Uterus (tissue), 4 donors: Measurements from ENCODE around the gene SREBF1. TPM values are rescaled to one million over a fixed set of nuclear protein-coding genes. Genes with fewer than 3 reads are reported as not detected.

Experiments used
- DNase-seq, 2 donors: peaks; one replicate each; pipeline ENCODE4 v3.0.0-alpha.2; 2019 to 2020
- H3K27ac ChIP-seq, 2 donors: fragments of 200-600 bp; sonication (generic); 1 replicate in 1 of 2; 2 replicates in 1 of 2; pipeline ENCODE4 v1.5.1; 2016 to 2018
- H3K27me3 ChIP-seq, 2 donors: fragments of 200-600 bp; sonication (generic); one replicate each; pipeline ENCODE4 v1.5.1; 2018 to 2019; ENCODE audit warnings: control low read depth in 1 of 2
- H3K36me3 ChIP-seq, 2 donors: fragments of 200-600 bp; sonication (generic); one replicate each; pipeline ENCODE4 v1.5.1; 2019; ENCODE audit warnings: control low read depth in 1 of 2
- H3K4me1 ChIP-seq, 2 donors: fragments of 200-600 bp; sonication (generic); one replicate each; pipeline ENCODE4 v1.5.1; 2018 to 2019; ENCODE audit warnings: control low read depth in 1 of 2
- H3K4me3 ChIP-seq, 2 donors: fragments of 200-600 bp; sonication (generic); 1 replicate in 1 of 2; 2 replicates in 1 of 2; pipeline ENCODE4 v1.5.1; 2018 to 2019; ENCODE audit warnings: mild to moderate bottlenecking in 1 of 2
- H3K9me3 ChIP-seq, 2 donors: fragments of 200-600 bp; sonication (generic); one replicate each; pipeline ENCODE4 v1.5.1; 2019; ENCODE audit warnings: control low read depth in 1 of 2
- CTCF ChIP-seq, 4 experiments: fragments of 200-600 bp in 2 of 4; fragments of 450-650 bp in 2 of 4; sonication (generic) in 2 of 4; IDR thresholded peaks; one replicate each; pipeline ENCODE4 v1.5.1; 2016 to 2019; ENCODE audit warnings: antibody characterized with exemption in 4 of 4, mild to moderate bottlenecking in 2 of 4, moderate library complexity in 1 of 4
- POLR2A ChIP-seq, 2 donors: fragments of 450-650 bp; IDR thresholded peaks; one replicate each; pipeline ENCODE4 v1.6.1; 2016; ENCODE audit warnings: antibody characterized with exemption in 2 of 2, mild to moderate bottlenecking in 1 of 2, moderate library complexity in 1 of 2
- intact Hi-C: fragments of 100-400 bp; cut with DNase I; formaldehyde crosslinking; loops from one replicate; pipeline ENCODE4 v1.15.1; 2023; ENCODE audit warnings: low total_unique reads
- total RNA-seq, 4 donors: library from RNA; depleted of rRNA in 3 of 4; stranded (reverse); fragments of >200 nt in 3 of 4; gene quantifications; one replicate each; pipeline versions ENCODE4 v1.1.0 to v1.2.4, GENCODE V29; 2014 to 2023
- donor health status: DM: yes; HTN: yes; CAD: no.

SREBF1 gene
- total RNA-seq, 4 donors from 2014 or later = 24.8 to 94.6 (median 31.5) TPM

- DNase-seq = peak; percentile 70 to 83
- peak overlapping the region; percentile 91 to 94 for H3K27ac ChIP-seq
- peaks cover 16 to 48% of the 10 kb centered on the region in 2 donors for H3K4me1 ChIP-seq
- no peaks in the 10 kb centered on the region for H3K27me3 ChIP-seq
- no peaks in the 10 kb centered on the region for H3K9me3 ChIP-seq
- peak overlapping the region; percentile 48 to 50 for H3K4me3 ChIP-seq
- TF ChIP-seq POLR2A (IDR thresholded peaks at IDR 0.05) (peak in 1 of 2 donors; percentile 41), CTCF (IDR thresholded peaks at IDR 0.05) (peak; percentile 13 to 62 (median 40))
- intact Hi-C loops = loop anchor here (10.0 kb wide), 1 partner anchor 86 kb away; no protein-coding TSS in a partner anchor
- no peaks in the 10 kb centered on the region for H3K36me3 ChIP-seq
These were observed 55.7 kb downstream of the SREBF1 start for GRCh38 chr17:17780922-17781590.

GRCh38 chr17:17779015-17779611 is 57.7 kb downstream of the SREBF1 start:
- DNase-seq = peak; percentile 43 to 54

GRCh38 chr17:17778308-17779014 is 58.3 kb downstream of the SREBF1 start:
- peak overlapping the region; percentile 91 to 94 for H3K27ac ChIP-seq
- peaks cover 16 to 36% of the 10 kb centered on the region in 2 donors for H3K4me1 ChIP-seq
- no peaks in the 10 kb centered on the region for H3K9me3 ChIP-seq
- H3K4me3 ChIP-seq = no peak overlapping the region
- H3K36me3 ChIP-seq = no peaks in the 10 kb centered on the region
- no peaks in the 10 kb centered on the region for H3K27me3 ChIP-seq
- DNase-seq = peak; percentile 92 to 95
- intact Hi-C loops = no loop called here
- TF ChIP-seq CTCF (IDR thresholded peaks at IDR 0.05) (peak in 1 of 4 experiments; percentile 10), POLR2A (IDR thresholded peaks at IDR 0.05) (no peak)

More at GRCh38 chr17:17779015-17779611, 57.7 kb downstream of the SREBF1 start:
- Histone ChIP-seq H3K9me3 (no peaks in the 10 kb centered on the region), H3K36me3 (no peaks in the 10 kb centered on the region), H3K27me3 (no peaks in the 10 kb centered on the region), H3K4me1 (peaks cover 16 to 41% of the 10 kb centered on the region in 2 donors), H3K27ac (peak overlapping the region; percentile 91 to 94), H3K4me3 (no peak overlapping the region)
- intact Hi-C loops = no loop called here
- no peak for TF ChIP-seq POLR2A (IDR thresholded peaks at IDR 0.05)
- no peak for TF ChIP-seq CTCF (IDR thresholded peaks at IDR 0.05)

- no peak for DNase-seq
- no peaks in the 10 kb centered on the region for H3K36me3 ChIP-seq
- no peaks in the 10 kb centered on the region for H3K9me3 ChIP-seq
- peak overlapping the region in 1 of 2 donors; percentile 91 for H3K27ac ChIP-seq
- H3K27me3 ChIP-seq = no peaks in the 10 kb centered on the region
- no peak overlapping the region for H3K4me3 ChIP-seq
- H3K4me1 ChIP-seq = peaks cover 16 to 36% of the 10 kb centered on the region in 2 donors
- TF ChIP-seq CTCF (IDR thresholded peaks at IDR 0.05) = no peak
- no peak for TF ChIP-seq POLR2A (IDR thresholded peaks at IDR 0.05)
- intact Hi-C loops = no loop called here
These were observed 59.9 kb downstream of the SREBF1 start for GRCh38 chr17:17776889-17777288.
